Measurements from ENCODE around the gene NFE2L1.

NFE2L1 gene

DNA sequence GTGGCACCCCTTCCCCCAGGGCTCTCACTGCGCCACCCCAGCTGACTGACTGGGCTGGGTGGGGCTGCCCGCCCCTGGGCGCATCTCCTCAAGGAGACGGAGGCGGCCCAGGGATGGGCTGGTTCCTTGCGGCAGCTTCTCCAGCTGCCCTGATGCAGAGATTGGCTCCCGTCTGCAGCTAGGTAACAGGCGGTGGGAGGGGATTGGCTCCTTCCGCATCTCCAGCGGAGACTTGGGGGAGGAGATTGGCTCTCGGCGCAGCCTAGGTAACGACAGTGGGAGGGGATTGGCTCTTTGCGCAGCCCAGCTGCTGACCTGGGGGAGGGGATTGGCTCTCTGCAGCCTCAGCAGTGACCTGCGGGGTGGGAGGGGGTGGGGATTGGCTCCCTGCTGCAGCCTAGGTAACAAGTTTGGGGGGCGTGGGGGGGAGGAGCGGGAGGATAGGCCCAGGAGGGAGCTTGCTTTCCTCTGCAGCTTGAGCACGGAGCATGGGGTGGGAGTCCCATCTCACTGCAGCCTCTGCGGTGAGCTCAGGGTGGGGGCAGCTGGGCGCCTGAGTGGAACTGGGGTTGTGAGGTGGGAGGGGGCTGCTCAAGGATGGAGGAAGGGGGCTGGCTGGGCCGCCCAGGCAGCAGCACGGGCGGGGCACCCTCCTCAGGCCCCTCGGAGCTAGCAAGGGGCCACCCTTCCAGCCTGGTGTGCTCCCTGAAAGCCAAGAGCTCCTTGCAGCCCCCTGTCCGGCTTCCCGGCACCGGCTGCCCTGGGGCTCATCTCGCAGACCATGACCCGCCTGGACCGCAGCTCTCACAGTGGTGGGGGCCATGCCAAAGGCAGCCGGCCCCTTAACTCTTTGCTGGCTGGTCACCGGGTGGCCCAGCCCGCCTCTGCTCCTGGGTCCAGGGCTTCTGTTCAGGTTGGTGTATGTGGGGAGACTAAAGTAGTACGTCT, 6.4 kb downstream of the NFE2L1 start:
- no peak for DNase-seq (ENCODE audit: extremely low read depth, insufficient read length)
- Histone ChIP-seq H3K4me3 (replicated peaks; ENCODE audit: low read depth, low read length) (no peak overlapping the region), H3K27me3 (replicated peaks; ENCODE audit: control insufficient read depth, insufficient read depth, low read length) (no peaks in the 10 kb centered on the region), H3K36me3 (ENCODE audit: control insufficient read depth, insufficient read depth, low read length) (peaks cover 47% of the 10 kb centered on the region)
- TF ChIP-seq, protein P1, sequence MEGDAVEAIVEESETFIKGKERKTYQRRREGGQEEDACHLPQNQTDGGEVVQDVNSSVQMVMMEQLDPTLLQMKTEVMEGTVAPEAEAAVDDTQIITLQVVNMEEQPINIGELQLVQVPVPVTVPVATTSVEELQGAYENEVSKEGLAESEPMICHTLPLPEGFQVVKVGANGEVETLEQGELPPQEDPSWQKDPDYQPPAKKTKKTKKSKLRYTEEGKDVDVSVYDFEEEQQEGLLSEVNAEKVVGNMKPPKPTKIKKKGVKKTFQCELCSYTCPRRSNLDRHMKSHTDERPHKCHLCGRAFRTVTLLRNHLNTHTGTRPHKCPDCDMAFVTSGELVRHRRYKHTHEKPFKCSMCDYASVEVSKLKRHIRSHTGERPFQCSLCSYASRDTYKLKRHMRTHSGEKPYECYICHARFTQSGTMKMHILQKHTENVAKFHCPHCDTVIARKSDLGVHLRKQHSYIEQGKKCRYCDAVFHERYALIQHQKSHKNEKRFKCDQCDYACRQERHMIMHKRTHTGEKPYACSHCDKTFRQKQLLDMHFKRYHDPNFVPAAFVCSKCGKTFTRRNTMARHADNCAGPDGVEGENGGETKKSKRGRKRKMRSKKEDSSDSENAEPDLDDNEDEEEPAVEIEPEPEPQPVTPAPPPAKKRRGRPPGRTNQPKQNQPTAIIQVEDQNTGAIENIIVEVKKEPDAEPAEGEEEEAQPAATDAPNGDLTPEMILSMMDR (IDR thresholded peaks at IDR 0.05; ENCODE audit: insufficient read depth, low read length, poor library complexity, severe bottlenecking): no peak

DNA sequence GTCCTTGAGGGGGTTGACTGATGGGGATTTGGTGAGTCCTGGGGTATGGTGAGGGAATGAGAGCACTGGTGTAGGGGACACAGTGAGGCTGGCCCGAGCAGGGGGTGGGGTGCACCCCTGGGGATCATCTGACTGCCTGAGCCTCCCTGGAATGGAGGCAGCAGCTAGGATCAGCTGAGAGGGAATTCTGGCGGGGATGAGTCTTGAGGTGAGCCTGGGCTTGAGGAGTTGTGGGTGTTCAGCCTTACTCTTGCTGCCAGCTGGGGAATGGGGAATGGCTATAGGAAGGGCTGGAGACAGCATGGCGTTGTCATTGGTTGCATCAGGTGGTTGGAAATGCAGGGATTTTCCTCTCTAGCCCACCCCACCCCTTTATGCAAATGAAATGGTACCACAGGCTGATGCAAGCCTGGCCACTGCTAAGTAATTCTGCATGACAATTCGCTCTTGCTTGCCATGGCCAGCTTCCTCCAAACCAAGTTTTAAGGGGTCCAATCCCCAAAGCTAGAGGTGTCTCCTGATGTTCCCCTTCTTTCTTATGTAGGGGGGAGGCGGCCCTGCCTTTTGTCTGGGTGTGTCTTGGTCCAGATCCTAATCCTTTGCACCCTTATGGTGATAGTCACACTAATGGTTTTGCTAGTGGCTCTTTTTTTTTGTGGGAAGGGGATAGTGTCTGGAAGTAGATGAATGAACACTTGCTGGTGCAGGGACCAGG, 7.5 kb downstream of the NFE2L1 start:
- H3K4me3 ChIP-seq (replicated peaks; ENCODE audit: low read depth, low read length): peak overlapping the region; percentile 16
- no peaks in the 10 kb centered on the region for H3K27me3 ChIP-seq (replicated peaks; ENCODE audit: control insufficient read depth, insufficient read depth, low read length)
- DNase-seq (ENCODE audit: extremely low read depth, insufficient read length): peak; percentile 41
- TF ChIP-seq, protein P1 (IDR thresholded peaks at IDR 0.05; ENCODE audit: insufficient read depth, low read length, poor library complexity, severe bottlenecking): no peak
- H3K36me3 ChIP-seq (ENCODE audit: control insufficient read depth, insufficient read depth, low read length): peaks cover 53% of the 10 kb centered on the region

DNA sequence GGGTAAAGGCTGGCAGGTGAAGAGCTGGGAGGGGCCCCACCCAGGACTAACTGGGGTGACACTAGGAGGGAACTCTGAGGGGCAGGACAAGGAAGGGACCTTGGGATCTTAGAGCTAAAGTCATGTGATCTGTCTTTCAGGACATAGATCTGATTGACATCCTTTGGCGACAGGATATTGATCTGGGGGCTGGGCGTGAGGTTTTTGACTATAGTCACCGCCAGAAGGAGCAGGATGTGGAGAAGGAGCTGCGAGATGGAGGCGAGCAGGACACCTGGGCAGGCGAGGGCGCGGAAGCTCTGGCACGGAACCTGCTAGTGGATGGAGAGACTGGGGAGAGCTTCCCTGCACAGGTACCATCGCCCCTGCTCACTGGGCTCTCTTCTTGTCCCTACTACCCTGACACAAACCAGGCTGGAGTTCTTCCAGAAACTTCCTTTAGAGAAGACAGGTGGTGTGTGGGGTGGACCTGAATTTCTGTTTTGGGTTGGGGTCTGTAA, 8.1 kb downstream of the NFE2L1 start:
- peaks cover 47% of the 10 kb centered on the region for H3K36me3 ChIP-seq (ENCODE audit: control insufficient read depth, insufficient read depth, low read length)
- no peaks in the 10 kb centered on the region for H3K27me3 ChIP-seq (replicated peaks; ENCODE audit: control insufficient read depth, insufficient read depth, low read length)
- TF ChIP-seq, protein P1 (IDR thresholded peaks at IDR 0.05; ENCODE audit: insufficient read depth, low read length, poor library complexity, severe bottlenecking): no peak
- no peak for DNase-seq (ENCODE audit: extremely low read depth, insufficient read length)
- no peak overlapping the region for H3K4me3 ChIP-seq (replicated peaks; ENCODE audit: low read depth, low read length)

DNA sequence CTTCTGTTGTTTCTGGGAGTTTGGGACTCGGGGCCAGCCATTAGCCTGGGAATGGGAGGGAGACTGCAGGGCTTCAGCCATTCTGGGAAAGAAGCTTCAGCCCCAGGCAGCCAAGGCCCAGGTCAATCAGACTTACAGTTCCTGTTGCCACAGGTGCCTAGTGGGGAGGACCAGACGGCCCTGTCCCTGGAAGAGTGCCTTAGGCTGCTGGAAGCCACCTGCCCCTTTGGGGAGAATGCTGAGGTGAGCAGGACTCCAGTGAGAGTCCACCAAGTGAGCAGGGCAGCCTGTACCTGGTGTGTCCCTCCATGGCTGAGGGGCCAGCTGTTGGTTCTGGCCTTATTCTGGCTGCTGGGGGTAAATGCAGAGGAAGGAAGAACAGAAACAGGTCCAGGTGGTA, 8.7 kb downstream of the NFE2L1 start:
- H3K27me3 ChIP-seq (replicated peaks; ENCODE audit: control insufficient read depth, insufficient read depth, low read length): no peaks in the 10 kb centered on the region
- TF ChIP-seq, protein P1 (IDR thresholded peaks at IDR 0.05; ENCODE audit: insufficient read depth, low read length, poor library complexity, severe bottlenecking): no peak
- peaks cover 45% of the 10 kb centered on the region for H3K36me3 ChIP-seq (ENCODE audit: control insufficient read depth, insufficient read depth, low read length)
- no peak for DNase-seq (ENCODE audit: extremely low read depth, insufficient read length)
- no peak overlapping the region for H3K4me3 ChIP-seq (replicated peaks; ENCODE audit: low read depth, low read length)

DNA sequence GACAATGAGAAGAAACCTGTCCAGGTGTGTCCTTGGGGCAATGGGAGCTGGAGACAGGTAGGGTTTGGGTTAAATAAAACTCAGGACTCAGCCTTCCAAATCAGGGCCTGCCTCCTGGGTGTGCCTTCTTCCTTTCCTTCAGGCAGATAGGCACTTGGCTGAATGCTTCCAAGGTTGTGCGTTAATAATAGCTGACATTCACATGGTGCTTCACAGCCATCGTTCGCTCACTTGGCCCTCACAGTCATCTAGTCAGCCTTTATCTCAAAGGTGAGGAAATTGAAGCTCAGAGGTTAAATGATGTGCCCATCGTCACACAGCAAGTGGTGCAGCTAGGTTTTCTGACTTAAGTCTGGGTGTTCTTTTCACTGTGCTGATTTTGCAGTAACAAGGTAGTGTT, 9.5 kb downstream of the NFE2L1 start:
- TF ChIP-seq, protein P1 (IDR thresholded peaks at IDR 0.05; ENCODE audit: insufficient read depth, low read length, poor library complexity, severe bottlenecking): no peak
- Histone ChIP-seq H3K27me3 (replicated peaks; ENCODE audit: control insufficient read depth, insufficient read depth, low read length) (no peaks in the 10 kb centered on the region), H3K4me3 (replicated peaks; ENCODE audit: low read depth, low read length) (no peak overlapping the region), H3K36me3 (ENCODE audit: control insufficient read depth, insufficient read depth, low read length) (peaks cover 47% of the 10 kb centered on the region)
- DNase-seq (ENCODE audit: extremely low read depth, insufficient read length): no peak
